PFSK-1 (cell line): ENCODE measurements around the gene FGF9.

ENCODE experiments used
- POLR2AphosphoS5 ChIP-seq: IDR thresholded peaks from 2 replicates; pipeline ENCODE4 v1.6.1; 2012; ENCODE audit warnings: low read depth, mild to moderate bottlenecking, control low read depth, low read length, moderate library complexity
- SIN3A ChIP-seq: IDR thresholded peaks from 2 replicates; pipeline ENCODE4 v1.6.1; 2012; ENCODE audit warnings: mild to moderate bottlenecking, low read length, moderate library complexity, borderline replicate concordance; ENCODE audit not compliant: insufficient read depth
- TAF1 ChIP-seq: IDR thresholded peaks from 2 replicates; pipeline ENCODE4 v1.6.1; 2012; ENCODE audit warnings: low read length, control low read depth, borderline replicate concordance; ENCODE audit not compliant: insufficient read depth

DNA sequence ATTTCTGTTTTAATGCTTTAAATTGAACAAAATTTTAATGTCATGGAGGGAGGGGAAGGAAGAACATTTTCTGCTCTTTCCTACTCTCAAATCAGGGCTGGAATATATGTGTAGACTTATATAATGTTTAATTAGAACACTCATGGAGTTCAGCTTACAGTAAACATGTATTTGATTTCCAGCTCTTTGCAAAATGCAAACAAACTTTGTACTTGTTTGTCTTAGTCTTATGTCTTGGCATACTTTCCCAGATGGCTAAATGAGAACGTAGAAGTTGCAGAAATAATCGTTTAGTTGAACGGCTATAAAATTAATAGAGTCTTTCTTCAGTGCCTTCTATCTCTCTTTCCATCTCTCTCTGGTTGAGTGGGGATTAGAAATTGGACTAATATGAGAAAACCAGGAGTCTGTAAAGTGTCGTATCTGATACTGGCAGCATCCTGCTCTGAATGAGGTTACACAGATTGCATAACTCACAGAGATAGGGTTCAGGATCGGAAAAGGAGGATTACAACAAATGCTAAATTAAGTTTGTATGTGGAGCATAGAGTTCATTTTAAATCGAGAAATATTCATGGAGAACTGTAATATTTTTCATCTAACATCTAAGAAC, 82.3 kb downstream of the FGF9 start:
- TF ChIP-seq POLR2AphosphoS5: no peak
- TF ChIP-seq SIN3A: no peak
- TF ChIP-seq TAF1: no peak
